ENCODE results near the gene PGLYRP2. TPM values are rescaled to one million over a fixed set of nuclear protein-coding genes. Genes with fewer than 3 reads are reported as not detected.

PGLYRP2 gene
- total and polyA plus RNA-seq, 9 of the 15 experiments (the other 6 are each of a cell fraction or from before 2014, with no cell fraction given), result not detected

GRCh38 chr19:15444505-15445226 is 34.6 kb downstream of the PGLYRP2 start (continued):
- TF ChIP-seq RREB1 (CRISPR knock-in tag; IDR thresholded peaks at IDR 0.05) (no peak), EHMT2 (IDR thresholded peaks at IDR 0.05) (no peak), ZNF766 (CRISPR knock-in tag; conservative IDR thresholded peaks at IDR 0.05) (no peak)

- Histone ChIP-seq H3K27ac (ENCODE audit: extremely low read depth, low read depth, low read length) (no peak overlapping the region), H3K9me3 (replicated peaks; ENCODE audit: control insufficient read depth, insufficient read depth, low read depth, low read length) (no peaks in the 10 kb centered on the region), H3K4me1 (replicated peaks in 1 of 2; ENCODE audit: control insufficient read depth in 2 of 2, insufficient read depth in 2 of 2, low read length in 2 of 2) (peaks cover 3 to 31% of the 10 kb centered on the region in 2 experiments), H3K9me1 (ENCODE audit: control insufficient read depth, insufficient read depth, low read length) (no peaks in the 10 kb centered on the region), H4K20me1 (replicated peaks; ENCODE audit: control insufficient read depth, insufficient read depth, low read length) (no peaks in the 10 kb centered on the region; the same call in 1 of the 2 replicates), H3K36me3 (ENCODE audit: control insufficient read depth, insufficient read depth, low read length) (no peaks in the 10 kb centered on the region), H3K79me2 (ENCODE audit: control insufficient read depth, insufficient read depth, low read length) (no peaks in the 10 kb centered on the region), H3K27me3 (ENCODE audit: control insufficient read depth in 2 of 2, insufficient read depth in 2 of 2, low read length in 2 of 2) (peaks cover 17 to 67% of the 10 kb centered on the region in 2 experiments; a peak in 4 of 5 replicates), H3K9ac (ENCODE audit: insufficient read depth in 1 of 2, low read depth in 2 of 2, low read length in 2 of 2) (no peak overlapping the region), H3K4me2 (ENCODE audit: insufficient read depth, low read length) (no peak overlapping the region), H2AFZ (ENCODE audit: low read depth, low read length) (no peak overlapping the region), H3K4me3 (no peak overlapping the region)
- WGBS (ENCODE audit: insufficient coverage, low coverage, missing lambda C conversion rate), result 2% methylated on average over 10 of the region's 10 CpGs
- no peak for FAIRE-seq
- DNase-seq (ENCODE audit: extremely low read depth in 1 of 4, low spot score in 3 of 4), result no peak
- ATAC-seq, result no peak
- ChIA-PET CTCF (ENCODE audit: low intra/inter-chr PET ratio) (no interaction called here), POLR2A (interaction anchor here (0.6 kb wide), 1 partner anchor 119 kb away, joined by 3 read pairs; no protein-coding TSS in a partner anchor)
- no TSS peak for BruUV-seq (replicated peaks)
- intact Hi-C loops (cut with micrococcal nuclease), result no loop called here
- no peak for TF ChIP-seq HIVEP1 (CRISPR knock-in tag; IDR thresholded peaks at IDR 0.05)
- TF ChIP-seq SP1 (CRISPR knock-in tag; IDR thresholded peaks at IDR 0.05), result no peak
- no peak for TF ChIP-seq ZNF146 (CRISPR knock-in tag; IDR thresholded peaks at IDR 0.05; ENCODE audit: unreplicated experiment)
- TF ChIP-seq, protein P1, sequence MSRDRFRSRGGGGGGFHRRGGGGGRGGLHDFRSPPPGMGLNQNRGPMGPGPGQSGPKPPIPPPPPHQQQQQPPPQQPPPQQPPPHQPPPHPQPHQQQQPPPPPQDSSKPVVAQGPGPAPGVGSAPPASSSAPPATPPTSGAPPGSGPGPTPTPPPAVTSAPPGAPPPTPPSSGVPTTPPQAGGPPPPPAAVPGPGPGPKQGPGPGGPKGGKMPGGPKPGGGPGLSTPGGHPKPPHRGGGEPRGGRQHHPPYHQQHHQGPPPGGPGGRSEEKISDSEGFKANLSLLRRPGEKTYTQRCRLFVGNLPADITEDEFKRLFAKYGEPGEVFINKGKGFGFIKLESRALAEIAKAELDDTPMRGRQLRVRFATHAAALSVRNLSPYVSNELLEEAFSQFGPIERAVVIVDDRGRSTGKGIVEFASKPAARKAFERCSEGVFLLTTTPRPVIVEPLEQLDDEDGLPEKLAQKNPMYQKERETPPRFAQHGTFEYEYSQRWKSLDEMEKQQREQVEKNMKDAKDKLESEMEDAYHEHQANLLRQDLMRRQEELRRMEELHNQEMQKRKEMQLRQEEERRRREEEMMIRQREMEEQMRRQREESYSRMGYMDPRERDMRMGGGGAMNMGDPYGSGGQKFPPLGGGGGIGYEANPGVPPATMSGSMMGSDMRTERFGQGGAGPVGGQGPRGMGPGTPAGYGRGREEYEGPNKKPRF (IDR thresholded peaks at IDR 0.05; ENCODE audit: low read depth, low read length), result no peak
- TF ChIP-seq NR4A1 (CRISPR knock-in tag; IDR thresholded peaks at IDR 0.05), result no peak
- TF ChIP-seq NR4A1 (tag; IDR thresholded peaks at IDR 0.05), result no peak
- no peak for TF ChIP-seq RBBP5 (IDR thresholded peaks at IDR 0.05; ENCODE audit: borderline replicate concordance, insufficient read depth, low read length, poor library complexity, severe bottlenecking)
- in situ Hi-C loops (cut with MboI), result no loop called here
Observed at GRCh38 chr19:15443838-15444237, 35.5 kb downstream of the PGLYRP2 start.
